Transverse colon (tissue), 4 donors: ENCODE measurements around the gene XRCC6. TPM values are rescaled to one million over a fixed set of nuclear protein-coding genes. Genes with fewer than 3 reads are reported as not detected.

ENCODE experiments used
- DNase-seq: peaks from one replicate; pipeline ENCODE4 v3.0.0-alpha.2; 2019
- H3K27ac ChIP-seq, 4 donors: fragments of 200-600 bp; sonication (generic); 2 replicates each; pipeline ENCODE4 v1.5.1; 2016 to 2018; ENCODE audit warnings: inconsistent platforms in 4 of 4
- H3K27me3 ChIP-seq: fragments of 200-600 bp; sonication (generic); 2 replicates; pipeline ENCODE4 v1.5.1; 2017; ENCODE audit warnings: inconsistent platforms
- H3K36me3 ChIP-seq, 4 donors: fragments of 200-600 bp; sonication (generic); 2 replicates each; pipeline ENCODE4 v1.5.1; 2017 to 2019; ENCODE audit warnings: inconsistent platforms in 4 of 4
- H3K4me1 ChIP-seq, 4 donors: fragments of 200-600 bp; sonication (generic); 2 replicates each; pipeline ENCODE4 v1.5.1; 2017 to 2020; ENCODE audit warnings: inconsistent platforms in 4 of 4
- H3K4me3 ChIP-seq, 4 donors: fragments of 200-600 bp; sonication (generic); 1 replicate in 1 of 4; 2 replicates in 3 of 4; pipeline versions ENCODE4 v1.5.1 to v1.6.1; 2017 to 2019; ENCODE audit warnings: inconsistent platforms in 4 of 4
- H3K9me3 ChIP-seq, 2 donors: fragments of 200-600 bp; sonication (generic); 2 replicates each; pipeline ENCODE4 v1.5.1; 2017 to 2019; ENCODE audit warnings: inconsistent platforms in 2 of 2
- EP300 ChIP-seq: sonication (generic); formaldehyde crosslinking; IDR thresholded peaks from one replicate; pipeline ENCODE4 v1.6.1; 2017; ENCODE audit warnings: antibody characterized with exemption, low read depth
- POLR2A ChIP-seq: fragments of 450-650 bp; IDR thresholded peaks from one replicate; pipeline ENCODE4 v1.6.1; 2016; ENCODE audit warnings: antibody characterized with exemption, mild to moderate bottlenecking, moderate library complexity
- POLR2AphosphoS5 ChIP-seq, 3 donors: sonication (generic); formaldehyde crosslinking; IDR thresholded peaks; one replicate each; pipeline ENCODE4 v1.6.1; 2016; ENCODE audit warnings: antibody characterized with exemption in 3 of 3
- WGBS, 2 donors: methylation state at CpG; one replicate each; pipeline ENCODE4 v1.1.5; 2018; ENCODE audit warnings: low coverage in 1 of 2; 5-methylcytosine and 5-hydroxymethylcytosine counted together
- in situ Hi-C, 4 donors: fragments of 200-750 bp; cut with MboI; loops; one replicate each; pipeline versions ENCODE4 v1.15.0 to v1.15.1; 2017; ENCODE audit warnings: low sequenced_read_pairs in 3 of 4, low pct_ligation_motif_present in 1 of 4, low pct_unique_long_range_greater_than_20kb in 1 of 4
- intact Hi-C: fragments of 100-400 bp; cut with DNase I; formaldehyde crosslinking; loops from one replicate; pipeline ENCODE4 v1.15.1; 2023; ENCODE audit warnings: low total_unique reads
- total RNA-seq, 4 donors: library from RNA; depleted of rRNA; stranded (reverse); fragments of >200 nt; gene quantifications; one replicate each; pipeline ENCODE4 v1.1.0, GENCODE V29; 2016
- TF ChIP-seq, protein P1 (sequence below), 5 experiments: fragments of 200-600 bp in 3 of 5; fragments of 450-650 bp in 2 of 5; sonication (generic) in 3 of 5; IDR thresholded peaks; 1 replicate in 2 of 5; 2 replicates in 3 of 5; pipeline ENCODE4 v1.5.1; 2016 to 2017; ENCODE audit warnings: antibody characterized with exemption in 5 of 5, inconsistent platforms in 3 of 5, mild to moderate bottlenecking in 2 of 5, moderate library complexity in 1 of 5

Gene XRCC6
- total RNA-seq, 4 donors from 2014 or later, result 56.5 to 145 (median 126) TPM

- 71% methylated on average over 11 of the region's 11 CpGs; no CpG with 5 or more reads in 1 of the 2 donors for WGBS, 2 donors
- peak overlapping the region; percentile 30 to 67 (median 40) for H3K27ac ChIP-seq
- H3K4me1 ChIP-seq, result peaks cover 4 to 18% (median 14%) of the 10 kb centered on the region in 4 donors
- no peaks in the 10 kb centered on the region for H3K27me3 ChIP-seq
- intact Hi-C loops, result loop anchor here (5.0 kb wide), 2 partner anchors 161 to 246 kb away; no protein-coding TSS in a partner anchor
- peak; percentile 23 for DNase-seq
- no peak overlapping the region for H3K4me3 ChIP-seq
- no peak for TF ChIP-seq EP300
- TF ChIP-seq, protein P1, sequence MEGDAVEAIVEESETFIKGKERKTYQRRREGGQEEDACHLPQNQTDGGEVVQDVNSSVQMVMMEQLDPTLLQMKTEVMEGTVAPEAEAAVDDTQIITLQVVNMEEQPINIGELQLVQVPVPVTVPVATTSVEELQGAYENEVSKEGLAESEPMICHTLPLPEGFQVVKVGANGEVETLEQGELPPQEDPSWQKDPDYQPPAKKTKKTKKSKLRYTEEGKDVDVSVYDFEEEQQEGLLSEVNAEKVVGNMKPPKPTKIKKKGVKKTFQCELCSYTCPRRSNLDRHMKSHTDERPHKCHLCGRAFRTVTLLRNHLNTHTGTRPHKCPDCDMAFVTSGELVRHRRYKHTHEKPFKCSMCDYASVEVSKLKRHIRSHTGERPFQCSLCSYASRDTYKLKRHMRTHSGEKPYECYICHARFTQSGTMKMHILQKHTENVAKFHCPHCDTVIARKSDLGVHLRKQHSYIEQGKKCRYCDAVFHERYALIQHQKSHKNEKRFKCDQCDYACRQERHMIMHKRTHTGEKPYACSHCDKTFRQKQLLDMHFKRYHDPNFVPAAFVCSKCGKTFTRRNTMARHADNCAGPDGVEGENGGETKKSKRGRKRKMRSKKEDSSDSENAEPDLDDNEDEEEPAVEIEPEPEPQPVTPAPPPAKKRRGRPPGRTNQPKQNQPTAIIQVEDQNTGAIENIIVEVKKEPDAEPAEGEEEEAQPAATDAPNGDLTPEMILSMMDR (IDR thresholded peaks at IDR 0.05), result no peak
- no peak for TF ChIP-seq POLR2A
- TF ChIP-seq POLR2AphosphoS5 (IDR thresholded peaks at IDR 0.05), result no peak
- no peaks in the 10 kb centered on the region for H3K9me3 ChIP-seq
- no peaks in the 10 kb centered on the region for H3K36me3 ChIP-seq
- in situ Hi-C loops, result loop anchor here in 3 of 4 donors (5.0 to 10.0 kb wide), 2 partner anchors 246 to 248 kb away; partner anchors contain the start of gene CENPM (in 1 of the 3)
Measured at GRCh38 chr22:41696703-41697102, 75.6 kb downstream of the XRCC6 start.

- peaks cover 4 to 18% (median 14%) of the 10 kb centered on the region in 4 donors for H3K4me1 ChIP-seq
- no peaks in the 10 kb centered on the region for H3K9me3 ChIP-seq
- intact Hi-C loops (loop anchor here (5.0 kb wide), 2 partner anchors 160 to 245 kb away; no protein-coding TSS in a partner anchor), in situ Hi-C loops (loop anchor here in 3 of 4 donors (5.0 to 10.0 kb wide), 2 partner anchors 245 to 248 kb away; partner anchors contain the start of gene CENPM (in 1 of the 3))
- no peaks in the 10 kb centered on the region for H3K27me3 ChIP-seq
- TF ChIP-seq, protein P1 (IDR thresholded peaks at IDR 0.05), result peak; percentile 98 to 100 (median 99)
- no peak for TF ChIP-seq POLR2A
- peak; percentile 95 for DNase-seq
- no peaks in the 10 kb centered on the region for H3K36me3 ChIP-seq
- WGBS, 2 donors, result 5% methylated on average over 9 of the region's 12 CpGs; no CpG with 5 or more reads in 1 of the 2 donors
- peak overlapping the region; percentile 30 to 67 (median 40) for H3K27ac ChIP-seq
- H3K4me3 ChIP-seq, result peak overlapping the region in 1 of 4 donors; percentile 42
Measured at GRCh38 chr22:41697126-41697775, 76.2 kb downstream of the XRCC6 start.

GRCh38 chr22:41699264-41700107 lies 78.4 kb downstream of the XRCC6 start, which contains the start of gene MEI1:
TSS of gene MEI1 (plus strand) at chr22:41699503. CDS start at chr22:41699539, 36 bp downstream.
- H3K4me1 ChIP-seq, result peaks cover 4 to 18% (median 14%) of the 10 kb centered on the region in 4 donors
- H3K9me3 ChIP-seq, result no peaks in the 10 kb centered on the region
- no peak within 1 kb of the TSS for H3K27ac ChIP-seq
- WGBS, 2 donors, result 72% methylated on average over 52 of the region's 69 CpGs; no CpG with 5 or more reads in 1 of the 2 donors
- intact Hi-C loops, result loop anchor here (5.0 kb wide), 2 partner anchors 158 to 243 kb away; no protein-coding TSS in a partner anchor
- no peaks in the 10 kb centered on the region for H3K27me3 ChIP-seq
- DNase-seq, result peak; percentile 85
- TF ChIP-seq POLR2A, result no peak
- peak within 1 kb of the TSS in 1 of 4 donors; percentile 19 for H3K4me3 ChIP-seq
- no peaks in the 10 kb centered on the region for H3K36me3 ChIP-seq
- in situ Hi-C loops, result loop anchor here in 3 of 4 donors (5.0 to 10.0 kb wide), 2 partner anchors 243 to 245 kb away; partner anchors contain the start of gene CENPM (in 1 of the 3)

DNA sequence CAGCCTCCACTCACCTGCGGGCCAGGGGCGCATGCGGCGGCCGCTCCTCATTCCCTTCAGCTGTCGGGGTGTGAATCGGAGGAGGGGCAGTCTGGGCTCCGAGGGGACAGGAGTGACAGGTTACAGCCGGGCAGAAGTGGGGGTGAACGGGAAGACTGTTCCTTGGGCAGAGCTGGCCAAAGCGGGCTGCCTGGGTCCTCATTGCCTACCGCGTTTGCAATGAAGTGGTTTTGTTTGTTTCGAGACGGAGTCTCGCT lies 78.9 kb downstream of the XRCC6 start:
- no peaks in the 10 kb centered on the region for H3K36me3 ChIP-seq
- H3K27ac ChIP-seq, result no peak overlapping the region
- peaks cover 4 to 18% (median 14%) of the 10 kb centered on the region in 4 donors for H3K4me1 ChIP-seq
- WGBS, 2 donors, result 98% methylated on average over 16 of the region's 16 CpGs; no CpG with 5 or more reads in 1 of the 2 donors
- TF ChIP-seq, protein P1 (IDR thresholded peaks at IDR 0.05), result no peak
- TF ChIP-seq POLR2AphosphoS5 (IDR thresholded peaks at IDR 0.05) (no peak), EP300 (no peak), POLR2A (no peak)
- in situ Hi-C loops (no loop called here), intact Hi-C loops (no loop called here)
- no peaks in the 10 kb centered on the region for H3K27me3 ChIP-seq
- no peak for DNase-seq
- no peaks in the 10 kb centered on the region for H3K9me3 ChIP-seq
- no peak overlapping the region for H3K4me3 ChIP-seq
